ENCODE data around the gene KIF7.
"Not testable (repeated sequence)": the region's sequence is repeated elsewhere in the genome, so short reads cannot be mapped to it uniquely, and the experiment has no call there.

The KIF7 gene

DNA sequence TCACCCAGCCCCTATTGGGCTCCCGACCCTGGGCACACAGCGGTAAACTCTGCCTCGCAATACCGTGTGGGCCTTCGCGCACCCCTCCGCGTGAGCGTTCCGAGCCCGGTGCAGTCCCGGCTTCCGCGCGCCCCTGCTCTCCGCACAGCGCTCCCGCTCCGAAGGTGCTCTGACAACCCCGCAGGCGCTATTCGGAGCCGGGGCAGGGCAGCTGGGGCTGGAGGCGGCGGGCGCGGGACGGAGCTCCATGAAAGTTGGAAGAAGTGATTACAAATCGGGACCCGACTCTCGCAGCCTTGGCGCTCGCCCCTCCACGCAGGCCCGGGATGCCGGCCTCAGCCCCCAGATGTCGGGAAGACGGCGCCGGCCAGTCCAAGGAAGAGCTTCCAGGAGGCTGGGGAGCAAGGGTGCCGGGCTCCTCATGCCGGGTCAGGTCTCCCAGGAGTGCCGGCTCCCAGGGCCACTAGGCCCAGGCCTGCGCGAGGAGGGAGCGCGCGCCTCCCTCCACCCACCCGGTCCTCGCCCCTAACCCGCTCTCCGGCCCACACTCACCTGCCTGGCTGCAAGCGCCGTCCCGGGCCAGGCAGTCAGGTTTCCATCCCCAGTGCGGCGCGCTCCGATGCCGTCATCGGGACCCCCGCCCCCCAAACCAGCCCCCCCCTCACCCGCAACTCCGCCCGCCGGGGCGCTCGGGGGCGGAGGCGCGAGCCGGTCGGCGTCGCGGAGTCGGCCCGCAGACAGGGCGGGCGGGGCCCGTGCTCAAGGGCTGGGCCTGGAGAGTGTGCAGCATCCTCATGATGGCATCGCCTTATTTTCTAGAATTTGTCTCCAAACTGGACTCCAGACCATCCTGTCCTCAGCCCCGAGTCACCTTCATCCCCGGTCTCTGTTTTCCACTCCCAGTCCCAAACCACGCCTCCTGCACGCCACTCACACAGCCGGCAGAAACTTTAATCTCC is at the start of gene KIF7:
Gene KIF7, minus strand, starts transcription at position 621 of the 959 bp plus-strand sequence. CDS start 2,537 bp downstream, outside the sequence.
- DNase-seq, result no peak

DNA sequence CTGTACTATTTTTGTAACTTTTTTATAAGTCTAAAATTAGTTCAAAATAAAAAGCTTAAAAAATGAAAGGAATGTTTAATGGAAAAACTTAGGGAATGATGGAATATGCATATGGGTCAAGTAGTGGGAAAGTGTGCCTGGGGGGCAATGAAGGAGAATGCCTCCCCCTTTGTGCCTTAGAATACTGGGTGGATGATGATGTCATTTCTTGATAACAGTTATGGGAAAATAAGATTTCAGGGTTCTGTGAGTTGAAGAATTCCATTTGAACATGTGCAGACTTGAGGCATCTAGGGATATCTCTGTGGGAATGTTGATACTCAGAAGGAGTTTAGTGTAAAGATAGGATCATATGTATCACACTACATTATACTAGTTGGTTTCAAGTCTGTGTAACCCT is 49.1 kb upstream of the KIF7 start:
- DNase-seq, result no peak

- no peak for DNase-seq
Observed at GRCh38 chr15:89695198-89695597, 39.9 kb upstream of the KIF7 start.

DNA sequence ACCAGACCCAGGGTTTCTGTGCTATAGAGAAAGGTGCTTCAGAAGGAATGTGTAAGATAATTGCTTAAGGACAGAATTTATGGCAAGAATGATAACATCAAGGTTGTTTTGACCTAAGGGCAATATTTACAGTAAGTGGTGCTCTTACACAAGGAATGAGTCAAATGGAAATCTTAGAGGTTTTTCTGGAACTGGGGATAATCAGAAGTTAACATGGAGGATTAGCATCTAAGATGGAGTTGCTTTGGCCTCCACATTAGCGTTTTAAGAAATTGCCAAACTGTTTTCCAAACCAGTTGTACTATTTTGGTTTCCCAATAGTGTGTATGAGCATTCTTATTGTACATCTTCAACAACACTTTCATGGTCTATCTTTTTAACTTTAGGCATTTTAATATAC is 38.4 kb upstream of the KIF7 start:
- DNase-seq, result peak; percentile 10

- DNase-seq, result no peak
Observed at GRCh38 chr15:89693091-89693490, 37.8 kb upstream of the KIF7 start.

DNA sequence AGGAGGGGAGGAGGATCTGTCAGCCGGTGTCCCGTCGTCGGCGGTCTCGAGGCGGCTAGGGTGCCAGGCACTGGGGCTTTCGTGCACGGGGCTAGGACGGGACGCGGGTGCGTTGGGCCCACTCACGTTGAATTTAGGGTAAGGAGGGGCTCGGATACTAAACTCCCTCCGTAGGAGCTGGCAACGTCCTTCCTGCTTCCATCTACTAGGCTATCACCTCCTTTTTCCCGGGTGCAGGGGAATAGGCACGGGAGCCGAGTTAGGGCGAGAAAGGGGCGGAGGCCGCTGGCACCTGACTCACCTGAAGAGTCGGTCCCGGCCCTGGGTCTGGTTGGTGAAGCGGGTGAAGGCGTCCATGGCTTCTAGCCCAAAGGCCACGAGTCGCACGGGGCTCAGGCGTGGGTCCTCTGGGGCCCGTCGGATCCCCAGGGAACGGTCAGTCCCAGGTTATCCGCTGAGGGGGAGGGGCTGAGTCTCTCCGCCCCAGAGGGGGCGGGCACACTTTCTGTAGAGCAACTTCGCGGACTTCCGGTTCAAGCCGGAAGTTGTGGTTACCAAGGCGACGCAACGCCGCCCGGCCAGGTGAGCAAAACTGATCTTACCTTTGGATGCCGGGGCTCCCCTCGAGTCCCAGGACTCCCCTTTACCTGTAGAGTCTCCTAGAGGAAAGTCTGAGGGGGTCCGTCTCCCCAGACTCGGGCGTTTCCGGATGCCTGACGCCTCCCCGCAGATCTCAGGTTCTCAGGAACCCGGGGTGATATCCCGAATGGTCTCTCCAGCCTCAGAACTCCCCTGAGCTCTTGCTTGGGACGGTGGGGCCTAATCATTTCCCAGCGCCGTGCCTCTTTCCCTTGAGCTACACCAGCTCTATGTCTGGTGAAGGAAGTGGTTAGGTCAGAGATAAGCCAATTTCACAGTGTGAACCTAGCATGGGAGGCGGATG is 35.3 kb upstream of the KIF7 start, which contains the start of the genes PEX11A and WDR93:
Gene PEX11A, minus strand, starts transcription at position 479 of the 943 bp plus-strand sequence. Its CDS starts 122 bp downstream, at position 357.
Gene WDR93, plus strand, starts transcription at position 536 of the 943 bp plus-strand sequence. CDS start 10,936 bp downstream, outside the sequence.
- DNase-seq, result peak; percentile 81

GRCh38 chr15:89689930-89690275 is 34.6 kb upstream of the KIF7 start:
- DNase-seq, result not testable (repeated sequence)

- DNase-seq, result no peak
Observed at GRCh38 chr15:89686522-89686921, 31.3 kb upstream of the KIF7 start.

DNA sequence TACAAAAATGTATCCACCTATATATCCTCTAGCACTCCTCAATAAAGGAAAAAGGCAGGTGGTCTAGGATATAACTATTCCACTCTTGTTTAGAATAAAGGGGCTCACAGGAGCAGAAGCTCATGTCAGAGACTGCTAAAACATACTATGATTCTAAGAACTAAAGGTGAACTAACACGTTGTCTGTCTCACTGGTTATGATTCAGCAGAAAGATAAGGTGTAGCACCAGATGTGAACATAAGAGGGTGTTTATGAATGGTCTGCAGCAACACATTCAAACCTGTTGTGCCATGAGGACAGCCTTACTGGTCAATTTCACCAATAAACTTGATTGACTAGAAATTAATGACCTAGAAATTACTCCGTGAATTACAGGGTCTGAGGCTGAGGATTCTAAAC is 30.7 kb upstream of the KIF7 start:
- no peak for DNase-seq

- DNase-seq, result no peak
Observed at GRCh38 chr15:89681146-89681545, 25.9 kb upstream of the KIF7 start.

- DNase-seq, result no peak
Observed at GRCh38 chr15:89680282-89680873, 25.1 kb upstream of the KIF7 start.

- no peak for DNase-seq
Observed at GRCh38 chr15:89679212-89679611, 23.9 kb upstream of the KIF7 start, which contains the start of gene PLIN1. Gene PLIN1 (minus strand): TSS chr15:89679367. CDS start chr15:89677489, 1,878 bp downstream.

DNA sequence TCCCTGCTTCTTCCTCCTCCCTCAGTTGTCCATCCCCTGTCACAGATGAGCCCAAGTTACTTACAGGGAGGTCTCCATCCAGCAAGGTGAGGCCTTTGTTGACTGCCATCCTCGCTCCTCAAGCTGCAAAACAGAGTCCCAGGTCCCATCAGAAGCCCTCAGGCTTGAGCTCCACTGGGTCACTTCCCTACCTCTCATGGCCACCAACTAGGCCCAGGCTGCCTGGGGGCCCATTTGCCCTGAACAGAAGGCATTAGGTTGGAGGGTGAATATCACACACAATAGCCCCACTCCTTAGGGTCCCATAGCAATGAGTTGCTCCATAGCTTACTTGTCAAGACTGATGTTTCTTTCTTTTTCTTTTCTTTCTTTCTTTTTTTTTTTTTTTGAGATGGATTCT is 22.1 kb upstream of the KIF7 start:
- DNase-seq, result no peak

- no peak for DNase-seq
Observed at GRCh38 chr15:89675606-89676005, 20.3 kb upstream of the KIF7 start.

DNA sequence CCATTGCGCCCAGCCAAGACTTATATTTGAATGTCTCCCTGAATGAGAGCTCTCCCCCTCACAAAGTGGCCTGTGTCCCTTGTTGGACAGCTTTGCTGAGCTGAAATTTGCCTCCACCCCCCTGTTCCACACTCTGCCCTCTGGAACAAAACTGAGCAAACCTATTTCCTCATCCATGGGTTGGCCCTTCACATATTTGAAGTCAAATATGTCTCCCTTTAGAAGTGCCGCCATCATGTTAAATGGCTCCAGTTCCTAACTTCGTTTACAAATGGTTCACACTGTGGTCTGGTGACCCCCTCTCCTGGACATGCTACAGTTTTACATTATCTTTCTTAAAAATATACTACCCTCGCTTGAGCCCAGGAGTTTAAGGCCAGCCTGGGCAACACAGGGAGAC is 19.3 kb upstream of the KIF7 start:
- no peak for DNase-seq

DNA sequence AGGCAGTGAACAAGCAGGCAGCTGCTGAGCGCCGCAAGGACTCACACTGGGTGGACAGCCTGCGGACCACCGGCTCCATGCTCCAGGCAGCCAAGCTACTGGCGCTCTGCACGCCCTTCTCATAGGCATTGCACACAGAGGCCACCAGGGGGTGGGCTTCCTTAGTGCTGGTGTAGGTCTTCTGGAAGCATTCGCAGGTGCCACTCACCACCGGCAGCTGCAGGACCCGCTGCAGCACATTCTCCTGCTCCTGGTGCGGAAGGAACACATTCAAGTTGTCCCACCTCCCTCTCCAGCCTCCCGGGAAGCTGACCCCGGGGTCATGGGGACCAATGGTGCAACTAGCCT is 17.9 kb upstream of the KIF7 start:
- peak; percentile 20 for DNase-seq

DNA sequence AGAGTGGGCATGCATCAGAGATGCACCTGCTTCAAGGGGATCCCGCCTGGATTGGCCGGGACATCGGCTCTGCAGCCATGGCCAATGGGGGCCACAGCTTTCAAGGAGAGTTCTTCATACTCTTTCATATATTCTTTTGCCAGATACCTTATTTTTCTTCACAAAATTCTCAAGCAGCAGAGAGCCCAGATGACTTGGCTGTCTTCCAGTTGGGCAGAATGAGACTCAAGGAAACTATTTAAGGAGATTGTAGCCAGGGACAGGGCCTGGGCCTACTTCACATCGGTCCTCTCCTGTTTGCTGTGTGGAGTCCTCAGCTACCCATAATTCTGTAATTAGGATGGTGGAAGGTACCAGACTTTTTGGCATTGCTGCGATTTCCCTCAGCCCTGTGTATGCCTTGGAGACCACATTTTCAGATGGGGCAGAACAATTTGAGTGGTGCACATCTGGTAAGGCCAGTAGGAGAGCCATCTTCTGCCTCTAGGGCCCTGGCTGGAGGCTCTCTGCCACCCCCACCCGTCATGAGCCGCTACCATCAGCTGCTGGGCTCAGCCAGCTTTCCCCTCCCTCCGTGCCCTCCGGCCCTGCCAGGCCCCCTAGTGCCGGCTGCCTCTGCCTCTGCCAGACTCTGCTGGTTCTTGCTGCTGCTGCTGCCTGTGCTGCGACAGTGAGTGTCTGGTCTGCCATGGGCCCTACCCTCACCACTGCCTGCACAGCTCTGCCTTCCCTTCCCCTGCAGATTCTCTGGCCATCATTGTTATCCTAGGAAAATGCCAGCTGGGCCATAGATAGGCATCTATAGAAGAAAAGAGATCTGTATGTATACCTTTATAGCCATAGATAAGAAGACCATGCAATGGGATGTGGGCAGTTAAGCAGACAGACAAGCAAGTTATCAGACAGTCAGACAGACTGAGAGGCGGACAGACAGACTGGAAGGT is 17.2 kb upstream of the KIF7 start:
- DNase-seq, result no peak

DNA sequence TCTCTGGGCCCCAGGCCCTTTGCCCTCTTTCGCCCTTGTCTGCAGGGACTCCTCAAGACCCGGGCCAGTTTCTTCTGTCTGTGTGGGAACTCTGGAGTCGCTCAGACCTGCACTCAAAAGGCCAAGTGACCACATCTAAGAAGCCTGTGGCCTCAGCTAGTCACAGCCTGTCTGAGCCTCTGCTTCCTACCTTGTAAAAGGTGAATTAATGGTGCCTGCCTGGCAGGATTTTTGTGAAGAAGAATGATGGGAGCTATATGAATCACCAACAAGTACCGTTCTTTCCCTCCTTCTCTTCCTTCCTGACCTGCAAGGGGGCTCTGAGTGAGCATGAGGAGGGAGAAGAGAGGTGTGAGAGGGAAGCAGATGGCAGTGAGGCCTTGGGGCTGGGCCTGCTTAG is 16.4 kb upstream of the KIF7 start:
- DNase-seq, result no peak

GRCh38 chr15:89670971-89671560 is 15.8 kb upstream of the KIF7 start:
- no peak for DNase-seq

DNA sequence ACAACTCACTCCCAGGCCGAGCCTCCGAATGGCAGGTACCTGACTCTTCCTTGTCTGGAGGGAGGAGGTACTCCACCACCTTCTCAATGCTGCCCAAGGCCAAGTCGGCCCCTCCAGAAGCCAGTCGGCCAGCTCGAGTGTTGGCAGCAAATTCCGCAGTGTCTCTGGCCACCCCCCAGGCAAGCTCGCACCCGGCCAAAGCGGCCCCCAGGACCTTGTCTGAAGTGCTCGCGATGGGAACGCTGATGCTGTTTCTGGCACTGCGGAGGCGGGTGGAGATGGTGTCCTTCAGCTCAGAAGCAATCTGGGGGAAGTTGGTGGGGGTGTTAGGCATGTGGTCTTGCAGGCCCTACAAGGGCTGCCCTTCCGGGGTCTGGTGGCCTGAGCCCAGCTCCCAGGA is 14.7 kb upstream of the KIF7 start:
- DNase-seq, result no peak

DNA sequence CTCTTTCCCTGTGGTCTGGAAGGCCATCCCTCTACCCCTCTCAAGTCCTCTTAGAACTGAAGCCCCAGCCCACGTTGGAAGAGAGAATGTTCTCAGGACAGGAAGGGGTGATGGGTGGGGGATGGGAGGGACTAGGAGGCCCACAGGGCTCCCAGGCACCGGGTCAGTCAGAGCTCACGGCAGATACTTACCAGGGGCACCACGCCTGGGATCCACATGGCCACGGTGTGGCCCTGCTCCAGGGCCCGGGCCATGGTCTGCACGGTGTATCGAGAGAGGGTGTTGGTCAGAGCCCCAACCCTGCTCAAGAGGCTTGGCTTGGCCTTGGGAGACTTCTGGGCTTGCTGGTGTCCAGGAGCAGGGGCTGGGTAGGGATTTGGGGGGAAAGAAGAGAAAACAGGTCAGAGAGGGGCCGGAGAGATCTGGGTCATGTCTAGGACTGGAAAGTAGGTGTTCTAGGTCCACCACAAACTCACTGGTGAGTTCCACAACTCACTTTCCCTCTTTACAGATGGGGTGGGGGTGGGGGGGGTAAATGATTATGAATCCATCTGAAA is 14.1 kb upstream of the KIF7 start:
- DNase-seq, result no peak

Measured in activated CD4-positive, alpha-beta T cell treated with anti-CD3 and anti-CD28 coated beads, Interleukin-2, amount 50 U/mL, for 16 hours (primary cell).